Activated CD4-positive, alpha-beta T cell treated with anti-CD3 and anti-CD28 coated beads for 48 hours (primary cell): ENCODE measurements around the gene CES2.
"Not testable (repeated sequence)": the region's sequence is repeated elsewhere in the genome, so short reads cannot be mapped to it uniquely, and the experiment has no call there.

Experiments
- DNase-seq: peaks from one replicate; pipeline ENCODE4 v3.0.0-alpha.2; 2020

The CES2 gene

GRCh38 chr16:66958857-66959703 lies 23.8 kb downstream of the CES2 start:
- DNase-seq, result no peak

GRCh38 chr16:66959704-66960161 lies 24.4 kb downstream of the CES2 start:
- DNase-seq, result no peak

GRCh38 chr16:66960270-66960669 lies 25.0 kb downstream of the CES2 start:
- no peak for DNase-seq

- DNase-seq, result peak; percentile 85
These were observed 25.9 kb downstream of the CES2 start, which contains the start of gene CES3 for GRCh38 chr16:66961065-66961744. Gene CES3, plus strand, starts transcription at chr16:66961266. Its CDS starts 42 bp downstream, at chr16:66961308.

- no peak for DNase-seq
These were observed 26.6 kb downstream of the CES2 start for GRCh38 chr16:66961914-66962313.

GRCh38 chr16:66964049-66964448 lies 28.7 kb downstream of the CES2 start:
- no peak for DNase-seq

- DNase-seq, result no peak
These were observed 33.5 kb downstream of the CES2 start for GRCh38 chr16:66968847-66969246.

GRCh38 chr16:66970775-66971720 lies 35.7 kb downstream of the CES2 start:
- no peak for DNase-seq

- no peak for DNase-seq
These were observed 37.7 kb downstream of the CES2 start for GRCh38 chr16:66972983-66973382.

- no peak for DNase-seq
These were observed 38.4 kb downstream of the CES2 start for GRCh38 chr16:66973716-66974115.

GRCh38 chr16:66974156-66974931 lies 39.0 kb downstream of the CES2 start:
- DNase-seq, result not testable (repeated sequence)

GRCh38 chr16:66974932-66975246 lies 39.6 kb downstream of the CES2 start:
- DNase-seq, result peak; percentile 79

GRCh38 chr16:66975302-66975893 lies 40.1 kb downstream of the CES2 start:
- DNase-seq, result no peak

- no peak for DNase-seq
These were observed 41.4 kb downstream of the CES2 start for GRCh38 chr16:66976746-66977145.

GRCh38 chr16:66977341-66978113 lies 42.2 kb downstream of the CES2 start:
- DNase-seq, result peak; percentile 95

GRCh38 chr16:66979011-66979717 lies 43.8 kb downstream of the CES2 start:
- DNase-seq, result no peak

GRCh38 chr16:66983033-66983432 lies 47.7 kb downstream of the CES2 start:
- DNase-seq, result no peak

- peak; percentile 83 for DNase-seq
These were observed 49.6 kb downstream of the CES2 start for GRCh38 chr16:66984892-66985311.

GRCh38 chr16:66986559-66986958 lies 51.2 kb downstream of the CES2 start:
- no peak for DNase-seq

GRCh38 chr16:66988197-66988788 lies 53.0 kb downstream of the CES2 start, which contains the start of gene CES4A:
Gene CES4A, plus strand, starts transcription at chr16:66988589. Its CDS starts 184 bp downstream, at chr16:66988773.
- peak; percentile 46 for DNase-seq
